Left colon (tissue), 2 donors: ENCODE results near the gene RAB3IL1. TPM values are rescaled to one million over a fixed set of nuclear protein-coding genes. Genes with fewer than 3 reads are reported as not detected.
"Not testable (repeated sequence)": the region's sequence is repeated elsewhere in the genome, so short reads cannot be mapped to it uniquely, and the experiment has no call there.

Source experiments
- ATAC-seq: fragments of 200-7000 bp; cut with Tn5 transposase; one replicate; pipeline ENCODE4 v1.9.1; 2020; ENCODE audit warnings: mild to moderate bottlenecking, moderate library complexity
- DNase-seq, 2 donors: peaks; one replicate each; pipeline ENCODE4 v3.0.0-alpha.2; 2020
- intact Hi-C, 2 donors: fragments of 100-400 bp; cut with DNase I in 1 of 2; cut with micrococcal nuclease in 1 of 2; formaldehyde crosslinking; loops; one replicate each; pipeline versions ENCODE4 v1.11.2 to v1.14.0; 2022; cut with DNase I, micrococcal nuclease
- total RNA-seq, 2 donors: library from RNA; stranded (reverse); fragmentation: NEBNext Ultra II Directional; extraction: Animal tissue kit (Norgen Biotek cat#: 25700); gene quantifications; one replicate each; pipeline ENCODE4 v1.2.1, GENCODE V29; 2021
- donor health status: DM: no; HTN: no; CAD: no.
- donor health status: DM: yes; HTN: yes; CAD: no.

The RAB3IL1 gene
- total RNA-seq, 2 donors from 2014 or later: 3.1 to 7.0 TPM

- intact Hi-C loops: loop anchor here (2.0 to 10.0 kb wide), 4 partner anchors 92 to 188 kb away; no protein-coding TSS in a partner anchor
- ATAC-seq (no peak), DNase-seq (no peak)
Observed at GRCh38 chr11:61896665-61897386, 20.5 kb downstream of the RAB3IL1 start.

DNA sequence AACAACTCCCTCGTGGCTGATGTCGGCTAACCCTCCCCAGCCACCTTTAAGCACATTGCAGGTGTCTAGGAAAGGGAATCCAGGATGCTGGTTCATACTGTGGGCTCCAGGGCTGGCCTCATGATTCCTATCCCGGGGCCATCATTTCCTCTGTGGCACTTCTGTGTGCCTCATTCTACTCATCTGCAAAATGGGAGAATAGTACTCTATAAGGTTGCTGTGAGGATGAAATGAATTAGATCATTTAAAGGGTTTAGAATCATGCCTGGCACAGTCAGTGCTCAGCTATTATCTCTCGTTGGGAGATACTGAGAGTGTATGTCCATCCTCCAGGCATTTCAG lies 21.7 kb downstream of the RAB3IL1 start:
- intact Hi-C loops: loop anchor here (2.0 to 10.0 kb wide), 4 partner anchors 91 to 189 kb away; no protein-coding TSS in a partner anchor
- ATAC-seq (no peak), DNase-seq (no peak)

DNA sequence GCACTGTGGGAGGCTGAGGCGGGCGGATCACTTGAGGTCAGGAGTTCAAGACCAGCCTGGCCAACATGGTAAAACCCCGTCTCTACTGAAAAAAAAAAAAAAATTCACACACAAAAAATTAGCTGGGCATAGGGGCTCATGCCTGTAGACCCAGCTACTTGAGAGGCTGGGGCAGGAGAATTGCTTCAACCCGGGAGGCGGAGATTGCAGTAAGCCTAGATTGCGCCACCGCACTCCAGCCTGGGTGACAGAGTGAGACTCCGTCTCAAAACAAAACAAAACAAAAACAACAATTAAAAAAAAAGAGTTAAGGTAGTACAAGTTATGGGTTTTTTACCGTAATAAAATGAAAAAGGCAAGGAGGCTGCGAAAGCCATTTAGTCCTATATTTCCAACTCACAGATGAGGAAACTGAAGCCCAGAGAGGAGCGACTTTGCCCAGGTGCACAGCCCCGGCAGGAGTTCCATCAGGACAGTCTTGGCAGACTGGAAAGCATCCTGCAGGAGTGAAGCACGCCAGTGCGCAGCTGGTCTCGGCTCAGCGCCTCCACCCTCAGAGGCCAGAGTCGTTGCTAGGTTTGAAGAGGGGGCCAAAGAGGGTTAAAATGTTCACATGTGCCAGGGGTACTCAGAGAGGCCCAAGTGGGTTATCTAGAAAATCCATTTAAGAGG lies 22.2 kb downstream of the RAB3IL1 start:
- no peak for ATAC-seq
- no peak for DNase-seq
- intact Hi-C loops: loop anchor here (5.0 to 10.0 kb wide), 3 partner anchors 90 to 190 kb away; no protein-coding TSS in a partner anchor

- intact Hi-C loops: loop anchor here in 1 of 2 donors (10.0 kb wide), 2 partner anchors 89 to 191 kb away; no protein-coding TSS in a partner anchor
- ATAC-seq (no peak), DNase-seq (no peak)
Observed at GRCh38 chr11:61893981-61894380, 23.4 kb downstream of the RAB3IL1 start.

- DNase-seq: no peak
- intact Hi-C loops: loop anchor here in 1 of 2 donors (10.0 kb wide), 2 partner anchors 87 to 193 kb away; no protein-coding TSS in a partner anchor
- ATAC-seq: peak; percentile 10
Observed at GRCh38 chr11:61892085-61892370, 25.3 kb downstream of the RAB3IL1 start.

DNA sequence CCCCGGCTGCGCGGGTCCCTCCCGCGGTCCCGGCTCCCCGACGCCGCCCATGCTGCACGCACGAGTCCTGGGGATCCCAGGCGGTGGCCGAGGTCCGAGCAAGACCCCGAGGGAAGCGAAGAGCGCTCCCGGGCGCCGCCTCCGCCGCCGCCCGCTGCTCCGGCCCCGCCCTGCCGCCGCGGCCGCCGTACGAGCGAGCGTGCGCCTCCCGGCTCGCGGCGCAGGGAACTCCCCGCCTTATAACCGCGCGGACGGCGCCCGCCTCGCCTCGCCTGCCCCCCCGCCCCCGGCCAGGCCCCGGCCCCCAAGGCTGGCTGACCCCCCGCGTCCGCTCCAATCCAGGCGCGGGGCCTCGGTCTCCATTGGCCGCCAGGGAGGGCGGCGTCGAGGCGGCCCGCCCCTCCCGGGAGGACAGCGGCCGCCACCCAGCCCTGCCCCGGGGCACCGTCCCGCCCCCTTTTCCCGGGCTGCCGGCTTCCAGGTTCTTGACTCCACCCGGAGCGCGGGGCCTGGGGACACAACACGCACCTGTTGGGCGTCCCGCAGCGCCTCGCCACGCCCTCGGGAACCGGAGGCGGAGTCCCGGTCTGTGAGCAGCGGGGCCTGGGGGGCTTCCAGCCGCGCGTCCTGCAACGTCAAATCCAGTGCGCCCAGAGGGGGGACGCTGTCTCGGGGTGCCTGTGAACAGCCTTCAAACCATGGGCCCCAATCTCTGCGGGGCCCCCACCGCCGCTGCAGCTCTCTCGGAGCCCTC lies 25.9 kb downstream of the RAB3IL1 start, which contains the start of gene FADS3:
FADS3 (minus strand) TSS at position 215 of the 754 bp plus-strand sequence; CDS start at position 51, 164 bp downstream.
- ATAC-seq: peak; percentile 96
- peak; percentile 87 to 91 for DNase-seq
- intact Hi-C loops: loop anchor here in 1 of 2 donors (10.0 kb wide), 2 partner anchors 87 to 193 kb away; no protein-coding TSS in a partner anchor

DNA sequence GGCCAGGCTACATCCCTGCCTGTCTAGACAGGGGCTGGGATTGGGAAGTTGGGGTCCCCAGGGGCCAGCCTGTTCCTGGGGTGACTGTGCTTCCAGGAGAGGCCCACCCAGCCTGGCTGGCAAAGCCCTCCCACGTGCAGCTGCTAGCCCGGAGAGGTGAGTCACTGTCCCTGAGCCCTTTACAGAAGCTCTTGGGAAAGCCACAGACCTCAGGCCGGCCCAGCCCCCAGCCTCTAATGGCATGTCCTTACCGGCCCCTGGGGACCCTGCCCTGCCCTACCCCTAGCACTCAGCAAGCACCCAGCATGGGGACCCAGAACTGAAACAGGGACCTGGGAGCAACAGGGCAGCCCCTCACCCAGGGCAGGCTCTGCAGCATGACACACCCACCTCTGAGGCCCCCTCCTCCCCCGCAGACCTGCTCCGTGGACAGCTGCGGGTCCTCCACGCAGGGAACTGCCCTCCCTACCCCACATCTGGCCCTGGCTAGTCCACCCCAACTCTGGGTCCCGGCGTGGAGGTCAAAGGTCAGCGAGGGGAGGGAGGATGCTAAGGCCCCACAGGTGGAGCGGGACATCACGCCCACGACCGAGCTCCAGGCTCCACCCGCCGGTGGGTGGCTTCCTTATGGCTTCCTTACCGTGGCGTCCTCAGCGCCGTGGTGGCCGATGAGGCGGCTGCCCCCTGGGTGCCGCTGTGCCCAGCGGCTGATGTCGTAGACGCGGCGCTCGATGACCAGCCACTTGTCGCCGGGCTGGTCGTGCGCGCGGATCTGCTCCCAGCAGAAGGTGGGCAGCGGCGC lies 26.6 kb downstream of the RAB3IL1 start:
- intact Hi-C loops: loop anchor here in 1 of 2 donors (10.0 kb wide), 2 partner anchors 86 to 194 kb away; no protein-coding TSS in a partner anchor
- DNase-seq: peak; percentile 43 to 62
- peak; percentile 27 for ATAC-seq

- ATAC-seq (no peak), DNase-seq (no peak)
- intact Hi-C loops: loop anchor here in 1 of 2 donors (10.0 kb wide), 2 partner anchors 85 to 195 kb away; no protein-coding TSS in a partner anchor
Observed at GRCh38 chr11:61889831-61890230, 27.5 kb downstream of the RAB3IL1 start.

DNA sequence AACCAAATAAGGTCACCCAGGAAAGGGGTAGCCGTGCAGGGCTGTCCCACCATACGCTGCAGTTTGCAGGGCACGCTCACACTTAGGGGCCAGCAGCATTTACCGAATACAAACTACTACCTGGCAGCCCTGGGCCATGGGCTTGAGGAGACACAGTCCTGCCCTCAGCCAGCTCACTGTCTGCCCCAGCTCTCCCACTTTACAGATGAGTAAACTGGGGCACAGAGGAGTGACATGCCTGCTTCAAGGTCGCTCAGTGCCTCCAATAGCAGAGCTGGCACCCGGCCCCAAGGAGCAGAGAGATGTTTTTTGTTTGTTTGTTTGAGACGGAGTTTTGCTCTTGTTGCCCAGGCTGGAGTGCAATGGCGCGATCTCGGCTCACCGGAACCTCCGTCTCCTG lies 28.8 kb downstream of the RAB3IL1 start:
- intact Hi-C loops: no loop called here
- no peak for DNase-seq
- no peak for ATAC-seq

DNA sequence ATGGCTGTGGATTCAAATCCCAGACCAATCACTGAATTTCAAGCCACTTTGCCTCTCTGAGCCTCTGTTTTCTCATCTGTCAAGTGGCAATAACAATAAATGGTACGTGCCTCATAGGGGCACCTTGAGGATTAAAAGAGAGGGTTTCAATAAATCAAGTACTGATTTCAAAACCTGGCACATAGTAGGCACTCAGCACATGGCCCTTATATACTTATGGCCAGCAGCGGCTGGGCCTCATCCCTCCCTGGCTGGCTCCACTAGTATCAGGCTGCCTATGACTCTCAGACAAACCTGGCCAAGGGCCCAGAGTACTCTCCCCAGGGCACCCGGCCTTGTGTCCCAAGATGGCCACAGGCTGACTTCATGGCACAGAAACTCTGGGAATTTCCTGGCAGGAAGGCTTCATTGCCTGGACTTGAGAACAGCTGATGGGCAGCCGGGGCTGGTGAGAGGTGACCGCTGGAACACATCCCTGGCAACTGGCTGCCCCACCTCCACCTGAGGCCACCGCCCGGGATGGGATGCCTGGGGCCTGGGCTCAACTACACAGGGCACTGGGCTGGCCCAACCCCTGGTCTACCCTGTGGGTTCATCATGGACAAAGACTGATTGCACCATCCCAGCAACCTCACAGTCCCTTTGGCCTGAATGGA lies 29.4 kb downstream of the RAB3IL1 start:
- peak; percentile 32 to 46 for DNase-seq
- no peak for ATAC-seq
- intact Hi-C loops: no loop called here

- ATAC-seq: no peak
- intact Hi-C loops: no loop called here
- no peak for DNase-seq
Observed at GRCh38 chr11:61886643-61887042, 30.7 kb downstream of the RAB3IL1 start.

DNA sequence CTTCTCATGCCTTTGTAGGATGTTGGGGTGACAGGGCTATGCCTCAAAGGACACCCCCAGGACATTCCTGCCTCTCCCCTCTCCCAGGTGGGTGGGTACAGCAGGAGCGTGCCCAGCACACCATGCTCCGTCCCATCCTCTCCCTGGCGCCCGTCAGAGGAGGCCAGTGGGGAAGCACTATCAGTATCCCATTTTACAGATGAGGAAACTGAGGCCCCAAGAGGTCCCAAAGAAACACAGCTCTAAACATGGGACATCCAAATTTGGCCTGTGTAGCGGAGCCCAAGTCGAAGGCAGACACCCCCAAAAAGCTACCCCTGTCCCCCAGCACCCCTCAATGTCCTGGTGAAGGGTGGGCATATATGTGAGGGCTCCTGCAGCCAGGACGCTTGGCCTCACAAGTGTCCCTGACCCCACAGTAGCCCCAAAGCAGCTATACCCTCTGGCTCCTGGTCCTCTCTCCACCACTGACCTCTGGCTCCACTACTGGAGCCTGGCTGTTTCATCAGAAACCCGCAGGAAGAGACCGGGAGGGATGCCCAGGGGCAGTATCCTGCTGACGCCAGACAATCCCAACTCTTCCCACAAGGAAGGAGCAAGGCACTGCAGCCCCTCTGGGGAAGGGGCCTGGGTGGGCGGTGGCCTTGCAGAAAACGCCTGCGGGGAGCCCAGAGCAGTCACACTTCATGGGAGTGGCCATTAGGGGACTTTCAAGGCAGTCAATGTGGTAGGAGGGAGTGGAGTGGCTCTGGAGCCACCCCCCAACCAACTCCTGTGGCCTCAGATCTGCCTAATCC lies 31.4 kb downstream of the RAB3IL1 start:
- no peak for ATAC-seq
- no peak for DNase-seq
- intact Hi-C loops: no loop called here

- intact Hi-C loops: no loop called here
- no peak for DNase-seq
- no peak for ATAC-seq
Observed at GRCh38 chr11:61885166-61885778, 32.1 kb downstream of the RAB3IL1 start.

DNA sequence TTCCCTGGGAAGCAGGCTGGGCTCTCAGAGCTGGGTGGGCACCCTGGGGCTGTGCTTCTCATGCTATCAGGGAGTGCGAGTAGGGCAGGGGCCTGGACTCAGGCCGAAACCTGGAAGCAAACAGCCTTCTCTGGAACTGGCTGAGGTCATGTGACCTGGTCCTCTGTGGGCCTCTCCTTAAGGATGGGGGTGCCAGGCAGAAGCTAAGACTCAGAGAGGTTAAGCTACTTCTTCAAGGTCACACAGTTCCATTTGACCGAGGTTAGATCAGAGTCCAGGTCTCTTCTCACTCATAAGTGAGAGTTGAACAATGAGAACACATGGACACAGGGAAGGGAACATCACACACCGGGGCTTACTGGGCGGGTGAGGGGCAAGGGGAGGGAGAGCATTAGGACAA lies 33.4 kb downstream of the RAB3IL1 start:
- no peak for ATAC-seq

DNA sequence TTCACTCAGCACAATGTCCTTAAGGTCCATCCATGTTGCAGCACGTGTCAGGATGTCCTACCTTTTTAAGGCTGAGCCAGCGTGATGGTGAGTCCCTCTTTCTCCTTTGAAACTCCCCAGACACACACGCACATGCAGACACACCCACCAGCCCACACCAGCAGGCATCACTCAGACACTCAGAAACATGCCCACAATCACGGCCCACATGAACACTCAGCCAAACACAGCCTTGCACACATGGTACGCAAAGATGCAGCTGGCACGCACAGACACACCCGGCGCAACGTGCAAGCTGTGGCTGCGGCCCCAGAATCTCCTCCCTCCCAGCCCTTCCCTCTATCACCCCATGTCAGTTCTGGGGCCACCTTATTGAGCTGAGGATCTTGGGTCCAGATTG lies 34.0 kb downstream of the RAB3IL1 start:
- DNase-seq (no peak), ATAC-seq (no peak)
- intact Hi-C loops: no loop called here

More for the DNA sequence above, 33.4 kb downstream of the RAB3IL1 start:
- DNase-seq: no peak
- intact Hi-C loops: no loop called here

DNA sequence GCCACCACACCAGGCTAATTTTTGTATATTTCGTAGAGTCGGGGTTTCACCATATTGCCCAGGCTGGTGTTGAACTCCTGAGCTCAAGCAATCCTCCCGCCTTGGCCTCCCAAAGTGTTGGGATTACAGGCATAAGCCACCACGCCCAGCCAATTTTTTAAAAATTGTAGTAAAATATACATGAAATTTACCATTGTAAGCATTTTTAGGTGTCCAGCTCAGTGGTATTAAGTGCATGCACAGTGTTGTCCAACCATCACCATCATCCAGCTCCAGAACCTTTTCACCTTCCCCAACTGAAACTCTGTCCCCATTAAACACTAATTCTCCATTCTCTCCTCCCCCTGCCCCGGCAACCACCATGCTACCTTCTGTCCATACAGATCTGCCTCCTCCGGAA lies 34.5 kb downstream of the RAB3IL1 start:
- DNase-seq (no peak), ATAC-seq (no peak)
- intact Hi-C loops: no loop called here

DNA sequence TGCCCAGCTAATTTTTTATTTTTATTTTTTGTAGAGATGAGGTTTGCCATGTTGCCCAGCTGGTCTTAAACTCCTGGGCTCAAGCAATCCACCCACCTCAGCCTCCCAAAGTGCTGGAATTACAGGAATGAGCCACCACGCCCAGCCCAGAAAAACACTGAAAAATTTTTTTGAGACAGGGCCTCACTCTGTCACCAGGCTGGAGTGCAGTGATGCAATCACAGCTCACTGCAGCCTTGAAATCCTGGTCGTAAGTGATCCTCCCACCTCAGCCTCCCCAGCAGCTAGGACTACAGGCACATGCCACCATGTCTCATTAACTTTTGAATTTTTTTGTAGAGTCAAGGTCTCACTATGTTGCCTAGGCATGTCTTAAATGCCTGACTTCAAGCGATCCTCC lies 35.1 kb downstream of the RAB3IL1 start:
- DNase-seq, ATAC-seq, intact Hi-C loops: not testable (repeated sequence)
